ENCODE data around the gene PPM1A.

Gene PPM1A

GRCh38 chr14:60227291-60227690 is 21.7 kb upstream of the PPM1A start:
- DNase-seq (ENCODE audit: low read depth) = no peak

- DNase-seq (ENCODE audit: low read depth) = no peak
Measured at GRCh38 chr14:60229614-60230013, 19.4 kb upstream of the PPM1A start.

- no peak for DNase-seq (ENCODE audit: low read depth)
Measured at GRCh38 chr14:60232185-60232584, 16.8 kb upstream of the PPM1A start.

- peak; percentile 17 for DNase-seq (ENCODE audit: low read depth)
Measured at GRCh38 chr14:60233251-60233650, 15.8 kb upstream of the PPM1A start.

GRCh38 chr14:60233891-60234290 is 15.1 kb upstream of the PPM1A start:
- DNase-seq (ENCODE audit: low read depth) = no peak

- no peak for DNase-seq (ENCODE audit: low read depth)
Measured at GRCh38 chr14:60235440-60235839, 13.6 kb upstream of the PPM1A start.

- DNase-seq (ENCODE audit: low read depth) = no peak
Measured at GRCh38 chr14:60238955-60239354, 10.1 kb upstream of the PPM1A start.

- no peak for DNase-seq (ENCODE audit: low read depth)
Measured at GRCh38 chr14:60240139-60240856, 8.7 kb upstream of the PPM1A start.

GRCh38 chr14:60241091-60241490 is 7.9 kb upstream of the PPM1A start:
- DNase-seq (ENCODE audit: low read depth) = no peak

GRCh38 chr14:60242429-60242828 is 6.6 kb upstream of the PPM1A start:
- DNase-seq (ENCODE audit: low read depth) = no peak

GRCh38 chr14:60245380-60246177 is 3.4 kb upstream of the PPM1A start:
- no peak for DNase-seq (ENCODE audit: low read depth)

GRCh38 chr14:60247994-60248696 is 876 bp upstream of the PPM1A start:
- peak; percentile 95 for DNase-seq (ENCODE audit: low read depth)

- peak; percentile 72 for DNase-seq (ENCODE audit: low read depth)
Measured at GRCh38 chr14:60249321-60250256, 568 bp downstream of the PPM1A start.

GRCh38 chr14:60250257-60251035 is 1.4 kb downstream of the PPM1A start:
- DNase-seq (ENCODE audit: low read depth) = peak; percentile 29

- no peak for DNase-seq (ENCODE audit: low read depth)
Measured at GRCh38 chr14:60251877-60252276, 2.9 kb downstream of the PPM1A start.

- no peak for DNase-seq (ENCODE audit: low read depth)
Measured at GRCh38 chr14:60252630-60253029, 3.6 kb downstream of the PPM1A start.

- DNase-seq (ENCODE audit: low read depth) = no peak
Measured at GRCh38 chr14:60253649-60254048, 4.6 kb downstream of the PPM1A start.

- DNase-seq (ENCODE audit: low read depth) = no peak
Measured at GRCh38 chr14:60254176-60254575, 5.2 kb downstream of the PPM1A start.

GRCh38 chr14:60257865-60258264 is 8.8 kb downstream of the PPM1A start:
- no peak for DNase-seq (ENCODE audit: low read depth)

GRCh38 chr14:60265163-60265562 is 16.1 kb downstream of the PPM1A start:
- no peak for DNase-seq (ENCODE audit: low read depth)

Measured in EH (cell line).